GM18526 (cell line): ENCODE measurements around the gene MYBPC2.

Source experiments
- POLR2A ChIP-seq: IDR thresholded peaks from 3 replicates; pipeline ENCODE4 v1.6.1; 2011; ENCODE audit not compliant: insufficient read length; ENCODE audit errors: extremely low read depth

The MYBPC2 gene

DNA sequence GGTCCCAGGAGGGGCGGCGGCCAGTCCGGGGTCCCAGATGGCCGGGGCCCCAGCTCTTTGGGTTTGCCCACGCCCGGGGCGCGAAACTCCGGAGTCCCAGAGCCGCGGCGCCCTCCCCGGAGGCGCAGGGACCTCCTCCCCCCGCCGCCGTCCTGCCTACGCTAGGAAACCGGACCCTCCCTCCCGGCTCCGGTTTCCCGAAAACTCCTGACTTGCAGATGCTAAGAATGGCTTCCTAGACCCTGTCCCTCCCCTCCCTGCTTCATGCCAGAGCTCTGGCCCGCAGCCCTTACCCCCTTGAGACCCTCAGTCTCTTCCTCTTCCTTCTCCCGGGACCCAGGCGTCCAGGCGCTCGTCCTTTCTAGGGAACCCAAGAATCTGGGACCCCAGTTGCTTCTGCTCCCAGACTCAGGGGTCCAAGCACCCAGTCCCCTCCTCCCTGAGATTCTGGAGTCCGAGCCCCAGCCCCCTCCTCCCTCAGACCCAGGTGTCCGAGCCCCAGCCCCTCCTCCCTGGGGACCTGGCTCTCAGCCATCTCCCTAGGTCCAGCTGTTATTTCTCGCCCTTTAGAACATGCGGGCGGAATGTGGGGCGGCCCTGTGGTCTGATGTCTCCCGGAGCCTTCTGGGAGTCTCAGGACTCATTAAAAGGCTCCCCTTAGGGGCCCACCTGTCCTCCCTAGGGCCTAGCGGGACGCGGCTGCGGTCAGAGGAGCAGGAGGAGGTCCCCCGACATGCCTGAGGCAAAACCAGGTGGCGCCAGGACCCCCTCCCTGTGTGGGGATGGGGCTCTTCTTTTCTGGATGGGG lies at the start of gene MYBPC2:
Gene MYBPC2 (plus strand): TSS at position 672 of the 808 bp plus-strand sequence. CDS start 62 bp downstream, at position 734.
- no peak for TF ChIP-seq POLR2A

DNA sequence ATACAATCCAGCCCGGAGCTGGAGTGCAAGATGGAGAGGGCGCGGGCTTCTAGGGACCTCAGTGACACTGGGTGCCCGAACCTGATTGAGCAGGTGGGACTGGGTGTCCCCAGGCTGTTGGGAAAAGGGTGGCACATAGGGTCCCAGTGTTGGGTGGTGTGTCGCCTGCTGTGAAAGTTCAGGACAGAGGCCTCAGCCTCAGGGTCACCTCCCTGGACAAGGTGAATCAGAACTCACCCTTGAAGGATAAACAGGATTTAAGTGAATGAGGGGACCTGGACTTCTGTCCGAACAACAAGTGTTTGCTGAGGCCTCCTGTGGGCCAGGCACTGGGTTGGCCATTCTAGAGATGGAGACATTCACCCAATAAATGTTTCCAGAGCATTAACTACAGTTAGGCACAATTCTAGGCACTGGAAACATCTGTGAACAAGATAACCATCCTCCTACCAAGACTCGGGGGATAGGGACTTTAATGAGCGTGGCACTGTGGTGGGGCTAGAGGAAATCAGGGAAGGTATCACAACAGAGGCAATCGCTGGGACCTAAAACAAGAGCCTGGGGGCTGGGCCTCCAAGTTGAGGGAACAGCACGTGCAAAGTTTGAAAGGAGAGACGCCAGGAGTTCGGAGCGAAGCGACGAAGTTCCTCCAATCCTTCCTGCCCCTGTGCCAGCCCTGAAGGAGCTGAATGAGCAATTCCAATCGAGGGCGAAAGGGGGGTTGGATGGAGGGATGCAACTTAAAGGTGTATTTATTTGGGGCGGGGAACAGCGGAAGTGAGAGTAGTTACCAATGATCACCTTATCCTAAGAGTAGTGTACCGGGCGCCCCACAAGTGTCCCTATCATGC lies 49.5 kb upstream of the MYBPC2 start:
- no peak for TF ChIP-seq POLR2A

DNA sequence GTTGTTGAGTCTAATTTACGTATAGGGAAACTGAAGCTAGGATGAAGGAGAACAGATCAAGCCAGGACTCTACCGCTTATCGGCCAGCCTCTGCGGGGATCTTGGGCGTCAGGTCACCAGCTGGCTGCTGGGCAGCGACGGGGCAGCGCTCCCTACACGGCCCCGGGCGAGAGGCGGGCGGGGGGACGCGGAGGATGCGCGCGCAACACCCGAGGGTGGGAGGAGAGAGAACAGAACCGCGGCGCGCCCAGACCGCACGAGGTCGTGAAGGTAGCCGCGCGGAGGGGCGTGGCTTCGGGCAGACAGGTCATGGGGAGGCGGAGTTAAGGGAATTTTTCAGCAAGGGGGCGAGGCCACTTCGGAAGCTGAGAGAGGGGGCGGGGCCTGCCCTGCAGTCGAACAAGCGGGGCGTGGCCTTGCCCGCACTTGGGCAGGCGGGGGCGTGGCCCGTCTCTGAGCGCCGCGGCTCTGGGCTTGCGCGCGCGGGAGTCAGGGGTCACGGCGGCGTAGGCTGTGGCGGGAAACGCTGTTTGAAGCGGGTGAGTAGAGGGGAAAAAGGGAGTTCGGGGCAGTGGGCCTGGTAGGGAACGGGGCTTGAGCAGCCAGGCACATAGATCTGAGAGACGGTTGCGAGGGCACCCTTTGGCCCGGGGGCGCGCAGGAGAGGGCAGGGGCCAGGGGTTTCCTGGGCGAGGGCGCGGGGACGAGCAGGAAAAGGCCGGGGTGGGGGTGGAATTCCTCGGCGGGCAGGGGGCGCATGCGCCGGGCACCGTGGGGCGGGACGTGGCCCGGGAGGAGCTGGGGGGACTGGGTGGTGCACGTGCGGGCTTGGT lies 48.6 kb upstream of the MYBPC2 start, which contains the start of gene POLD1:
Gene POLD1 (plus strand): TSS at position 496 of the 833 bp plus-strand sequence. CDS start 14,505 bp downstream, outside the sequence.
- TF ChIP-seq POLR2A = peak; percentile 42

DNA sequence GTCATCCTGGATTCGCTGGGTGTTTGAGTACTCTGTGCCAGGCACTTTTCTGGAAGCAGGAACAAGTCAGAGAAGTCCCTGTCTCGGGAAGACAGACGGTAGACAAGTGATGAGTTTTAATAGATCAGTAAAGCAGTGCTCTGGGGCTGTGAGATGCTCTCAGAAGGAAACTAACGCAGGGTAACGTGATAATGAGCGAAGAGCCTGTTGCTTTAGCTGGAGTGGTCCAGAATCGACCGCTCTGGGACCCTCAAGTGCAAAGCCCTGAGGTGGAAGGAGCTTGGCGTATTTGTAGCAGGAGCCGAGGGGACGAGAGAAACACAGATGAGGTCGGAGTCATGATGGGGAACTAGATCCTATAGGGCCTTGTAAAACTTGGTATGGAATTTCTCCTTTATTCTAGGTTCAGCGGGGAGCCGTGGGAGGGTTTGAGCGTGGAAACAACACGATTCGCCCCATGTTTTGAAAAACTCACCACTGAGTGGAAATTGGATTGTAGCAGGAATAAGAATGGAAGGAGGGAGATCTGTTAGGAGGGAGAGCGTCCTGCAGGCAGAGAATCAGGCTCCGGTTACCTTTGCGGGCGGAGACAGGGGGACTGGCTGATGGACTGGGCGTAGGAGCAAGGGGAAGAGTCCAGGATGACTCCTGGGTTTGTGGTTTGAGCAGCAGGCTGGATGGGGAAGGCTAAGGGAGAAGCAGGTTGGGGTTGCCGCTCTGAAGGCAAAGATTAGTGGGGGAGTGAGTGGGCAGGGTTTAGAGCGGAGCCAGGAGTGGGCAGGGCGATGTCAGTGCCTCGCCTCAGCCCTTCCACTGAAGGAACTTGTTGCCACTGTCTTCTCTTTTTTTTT lies 47.8 kb upstream of the MYBPC2 start:
- no peak for TF ChIP-seq POLR2A

DNA sequence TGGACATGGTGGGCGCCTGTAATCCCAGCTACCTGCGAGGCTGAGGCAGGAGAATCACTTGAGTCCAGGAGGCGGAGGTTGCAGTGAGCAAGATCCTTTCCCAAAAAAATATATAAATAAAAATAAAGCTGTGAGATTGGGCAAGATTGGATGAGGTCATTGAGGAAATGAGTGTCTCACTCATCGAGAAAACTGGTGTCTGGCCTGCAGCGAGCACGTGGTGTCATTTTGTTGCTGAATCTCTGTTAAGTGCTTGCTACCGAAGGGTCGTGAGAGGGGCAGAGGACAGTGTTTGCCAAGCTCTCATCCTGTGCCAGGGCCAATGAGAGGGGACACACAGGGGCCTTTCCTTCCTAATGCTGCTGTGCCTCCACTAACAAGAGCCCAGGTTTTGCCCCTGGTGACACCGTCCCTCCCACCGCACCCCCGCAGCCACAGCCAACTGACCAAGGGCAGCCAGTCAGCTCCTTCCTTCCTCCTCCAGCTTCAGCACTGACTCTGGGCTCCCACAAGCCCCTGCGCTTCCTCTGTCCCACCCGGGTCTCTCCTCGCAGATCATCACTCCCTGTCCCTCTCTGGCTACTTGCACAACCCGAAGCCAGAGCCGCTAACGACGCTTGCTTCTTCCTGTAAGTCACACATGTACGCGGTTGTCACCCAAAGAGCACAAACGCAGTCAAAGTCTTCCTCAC lies 45.4 kb upstream of the MYBPC2 start:
- TF ChIP-seq POLR2A = no peak

DNA sequence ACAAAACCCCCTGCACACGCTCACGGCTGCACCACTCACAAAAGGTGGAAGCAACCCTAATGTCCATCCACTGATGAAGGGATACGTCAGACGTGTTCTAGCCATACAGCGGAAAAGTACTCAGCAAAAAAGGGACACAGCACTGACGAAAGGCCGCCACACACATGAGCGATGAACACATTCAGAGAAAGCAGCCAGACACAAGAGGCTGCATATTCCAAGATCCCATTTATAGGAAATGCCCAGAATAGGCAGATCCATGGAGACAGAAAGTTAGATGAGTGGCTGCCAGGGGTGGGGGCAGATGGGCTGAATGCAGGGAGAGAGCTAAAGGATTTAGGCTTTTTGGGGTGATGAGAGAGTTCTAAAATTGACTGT lies 44.8 kb upstream of the MYBPC2 start:
- TF ChIP-seq POLR2A = no peak

DNA sequence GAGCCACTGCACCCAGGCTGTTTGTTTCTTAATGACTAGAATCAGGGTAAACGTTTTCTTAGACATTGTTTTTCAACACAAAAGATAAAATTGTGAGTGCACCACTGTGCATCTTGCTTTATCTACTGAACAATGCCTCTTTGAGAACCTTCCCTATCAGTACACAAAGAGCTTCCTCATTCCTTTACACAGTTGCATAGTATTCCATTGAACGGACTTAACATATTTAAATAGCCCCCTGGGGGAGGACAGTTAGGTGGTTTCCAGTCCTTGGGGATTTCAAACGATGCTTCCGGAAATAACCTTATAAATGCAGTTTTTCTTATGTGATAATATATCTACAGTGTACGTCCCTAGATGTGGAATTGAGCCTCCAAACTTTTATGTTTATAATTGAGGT lies 39.9 kb upstream of the MYBPC2 start:
- no peak for TF ChIP-seq POLR2A

DNA sequence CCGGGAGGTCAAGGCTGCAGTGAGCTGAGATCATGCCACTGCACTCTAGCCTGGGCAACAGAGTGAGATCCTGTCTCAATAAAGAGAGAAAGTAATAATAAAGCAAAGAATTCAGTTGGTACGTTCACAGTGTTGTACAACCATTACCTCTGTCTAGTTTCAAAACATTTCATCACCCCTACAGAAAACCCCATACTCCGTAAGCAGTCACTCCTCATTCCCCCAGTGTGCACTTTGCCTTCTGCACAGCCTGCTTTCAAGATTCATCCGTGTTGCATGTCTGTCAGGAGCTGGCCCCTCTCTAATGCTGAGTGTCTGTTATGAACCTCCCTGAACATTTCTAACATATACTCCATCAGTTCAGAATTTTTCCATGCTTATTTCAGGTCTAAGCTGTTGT lies 39.1 kb upstream of the MYBPC2 start:
- TF ChIP-seq POLR2A = no peak

DNA sequence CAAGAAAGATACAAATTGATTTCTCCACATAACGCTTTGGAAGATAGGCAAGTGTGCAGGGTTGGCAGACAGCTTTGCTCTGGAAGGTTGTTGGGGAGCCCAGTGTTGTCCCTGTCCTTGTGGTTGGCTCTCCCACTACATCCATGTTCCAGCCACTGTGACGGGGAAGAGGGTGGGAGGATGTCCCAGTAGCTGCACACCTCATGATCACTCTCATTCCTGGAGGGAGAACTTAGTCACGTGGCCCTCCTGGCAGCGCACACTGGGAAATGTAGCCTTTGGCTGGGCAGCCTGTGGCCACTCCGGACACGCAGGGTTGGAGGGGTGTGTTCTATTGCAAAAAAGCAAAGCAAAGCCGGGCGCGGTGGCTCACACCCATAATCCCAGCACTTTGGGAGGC lies 38.7 kb upstream of the MYBPC2 start:
- TF ChIP-seq POLR2A = no peak

DNA sequence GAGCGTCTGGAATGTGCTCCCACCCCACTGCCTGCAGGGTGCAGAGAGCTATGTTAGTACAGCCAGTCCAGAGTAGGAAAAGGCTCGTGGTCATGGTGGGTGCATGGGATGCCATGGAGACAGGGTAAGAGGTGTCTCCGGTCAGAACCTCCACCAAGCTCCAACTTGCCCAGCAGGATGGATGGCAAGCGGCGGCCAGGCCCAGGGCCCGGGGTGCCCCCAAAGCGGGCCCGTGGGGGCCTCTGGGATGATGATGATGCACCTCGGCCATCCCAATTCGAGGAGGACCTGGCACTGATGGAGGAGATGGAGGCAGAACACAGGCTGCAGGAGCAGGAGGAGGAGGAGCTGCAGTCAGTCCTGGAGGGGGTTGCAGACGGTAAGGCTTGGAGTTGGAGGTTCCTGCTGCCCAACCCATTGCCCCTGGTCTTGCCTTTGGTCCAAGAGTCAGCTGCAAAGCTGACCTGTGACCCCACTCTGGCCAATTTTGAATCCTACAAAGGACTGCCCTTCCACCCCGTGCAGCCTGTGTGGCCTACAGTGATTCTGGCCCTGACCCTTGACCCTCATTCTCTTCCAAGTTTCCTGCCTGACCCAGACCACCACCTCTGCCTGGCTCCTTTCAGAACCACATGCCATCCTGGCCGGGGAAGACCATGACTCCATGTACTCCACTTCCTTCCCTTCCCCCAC lies 33.9 kb upstream of the MYBPC2 start:
- TF ChIP-seq POLR2A = no peak

DNA sequence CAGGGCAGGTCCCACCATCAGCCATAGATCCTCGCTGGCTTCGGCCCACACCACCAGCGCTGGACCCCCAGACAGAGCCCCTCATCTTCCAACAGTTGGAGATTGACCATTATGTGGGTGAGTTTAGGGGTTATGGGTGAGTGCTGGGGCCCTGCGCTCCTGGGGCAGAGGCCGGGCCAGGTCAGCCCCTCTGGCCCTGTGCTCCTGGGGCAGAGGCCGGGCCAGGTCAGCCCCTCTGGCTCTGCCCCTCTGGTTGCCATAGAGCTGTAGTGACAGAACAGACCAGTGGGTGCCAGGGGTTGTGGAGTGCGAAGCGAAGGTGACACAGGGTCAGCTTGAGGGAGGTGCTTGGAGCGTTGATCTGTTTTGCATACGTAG lies 33.3 kb upstream of the MYBPC2 start:
- TF ChIP-seq POLR2A = no peak

DNA sequence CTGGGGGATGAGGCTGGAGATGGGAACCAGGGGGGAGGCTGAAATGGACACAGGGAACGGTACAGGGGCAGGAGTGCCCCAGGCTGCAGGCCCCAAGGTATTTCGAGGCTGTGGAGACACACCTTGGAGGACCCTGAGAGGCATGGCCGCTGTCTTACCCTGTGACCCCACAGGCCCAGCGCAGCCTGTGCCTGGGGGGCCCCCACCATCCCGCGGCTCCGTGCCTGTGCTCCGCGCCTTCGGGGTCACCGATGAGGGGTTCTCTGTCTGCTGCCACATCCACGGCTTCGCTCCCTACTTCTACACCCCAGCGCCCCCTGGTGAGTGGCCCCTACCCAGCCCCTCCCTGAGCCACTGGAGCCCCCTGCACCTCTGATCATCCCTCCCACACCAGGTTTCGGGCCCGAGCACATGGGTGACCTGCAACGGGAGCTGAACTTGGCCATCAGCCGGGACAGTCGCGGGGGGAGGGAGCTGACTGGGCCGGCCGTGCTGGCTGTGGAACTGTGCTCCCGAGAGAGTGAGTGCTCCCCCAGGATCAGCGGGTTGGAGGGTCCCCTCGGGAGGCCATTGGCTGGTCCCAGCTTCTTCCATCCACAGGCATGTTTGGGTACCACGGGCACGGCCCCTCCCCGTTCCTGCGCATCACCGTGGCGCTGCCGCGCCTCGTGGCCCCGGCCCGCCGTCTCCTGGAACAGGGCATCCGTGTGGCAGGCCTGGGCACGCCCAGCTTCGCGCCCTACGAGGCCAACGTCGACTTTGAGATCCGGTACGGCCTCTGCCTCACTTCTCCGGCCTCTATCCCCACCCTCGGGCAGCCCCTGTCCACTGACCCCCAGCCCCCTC lies 30.9 kb upstream of the MYBPC2 start:
- TF ChIP-seq POLR2A = no peak

DNA sequence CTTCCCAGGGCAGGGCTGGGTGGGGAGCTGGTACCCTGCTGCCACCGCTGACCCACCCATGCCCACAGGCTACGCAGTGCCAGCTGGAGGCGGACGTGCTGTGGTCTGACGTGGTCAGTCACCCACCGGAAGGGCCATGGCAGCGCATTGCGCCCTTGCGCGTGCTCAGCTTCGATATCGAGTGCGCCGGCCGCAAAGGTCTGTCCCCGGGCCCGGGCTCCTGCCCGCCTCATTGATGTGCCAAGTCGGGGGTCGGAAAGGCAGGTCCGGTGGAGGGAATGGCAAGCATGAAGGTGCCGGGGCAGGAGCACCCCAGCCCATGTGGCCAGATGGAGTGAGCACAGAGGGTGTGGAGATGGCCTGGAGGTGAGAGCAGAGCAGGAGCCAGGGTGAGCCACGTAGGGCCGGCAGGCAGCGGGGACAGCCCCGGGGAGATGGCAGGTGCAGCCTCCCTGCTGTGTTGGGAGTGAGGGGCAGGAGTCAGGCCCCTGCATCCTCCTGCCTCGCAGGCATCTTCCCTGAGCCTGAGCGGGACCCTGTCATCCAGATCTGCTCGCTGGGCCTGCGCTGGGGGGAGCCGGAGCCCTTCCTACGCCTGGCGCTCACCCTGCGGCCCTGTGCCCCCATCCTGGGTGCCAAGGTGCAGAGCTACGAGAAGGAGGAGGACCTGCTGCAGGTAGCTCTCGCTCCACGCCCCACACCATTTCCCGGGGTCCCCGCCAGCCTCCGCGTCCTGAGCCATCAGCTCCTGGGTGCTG lies 30.0 kb upstream of the MYBPC2 start:
- TF ChIP-seq POLR2A = no peak
